ENCODE measurements around the gene BORA. TPM values are rescaled to one million over a fixed set of nuclear protein-coding genes. Genes with fewer than 3 reads are reported as not detected.

Gene BORA
- total RNA-seq, 1 donor from 2014 or later: 3.2 TPM

- no peak for TF ChIP-seq CTCF (IDR thresholded peaks at IDR 0.05)
- peaks cover 6% of the 10 kb centered on the region for H3K36me3 Mint-ChIP-seq (ENCODE audit: low read depth)
- H3K4me1 Mint-ChIP-seq (ENCODE audit: low read depth): no peaks in the 10 kb centered on the region
- no peaks in the 10 kb centered on the region for H3K27me3 Mint-ChIP-seq (ENCODE audit: low read depth)
- H3K4me3 Mint-ChIP-seq (ENCODE audit: unreplicated experiment): no peak overlapping the region
- DNase-seq (ENCODE audit: low spot score): no peak
- no peaks in the 10 kb centered on the region for H3K9me3 Mint-ChIP-seq (ENCODE audit: low read depth)
- no peak overlapping the region for H3K27ac Mint-ChIP-seq (ENCODE audit: unreplicated experiment)
Measured at GRCh38 chr13:72740015-72740414, 12.3 kb downstream of the BORA start.

GRCh38 chr13:72745260-72745659 lies 17.5 kb downstream of the BORA start:
- DNase-seq (ENCODE audit: low spot score): no peak
- H3K4me3 Mint-ChIP-seq (ENCODE audit: unreplicated experiment): no peak overlapping the region
- H3K36me3 Mint-ChIP-seq (ENCODE audit: low read depth): peaks cover 9% of the 10 kb centered on the region
- no peaks in the 10 kb centered on the region for H3K27me3 Mint-ChIP-seq (ENCODE audit: low read depth)
- TF ChIP-seq CTCF (IDR thresholded peaks at IDR 0.05): no peak
- no peaks in the 10 kb centered on the region for H3K9me3 Mint-ChIP-seq (ENCODE audit: low read depth)
- H3K27ac Mint-ChIP-seq (ENCODE audit: unreplicated experiment): no peak overlapping the region
- H3K4me1 Mint-ChIP-seq (ENCODE audit: low read depth): no peaks in the 10 kb centered on the region

- no peak for DNase-seq (ENCODE audit: low spot score)
- Mint-ChIP-seq H3K9me3 (ENCODE audit: low read depth) (peaks cover 6% of the 10 kb centered on the region), H3K27ac (ENCODE audit: unreplicated experiment) (no peak overlapping the region), H3K27me3 (ENCODE audit: low read depth) (no peaks in the 10 kb centered on the region), H3K36me3 (ENCODE audit: low read depth) (peaks cover 18% of the 10 kb centered on the region), H3K4me3 (ENCODE audit: unreplicated experiment) (no peak overlapping the region), H3K4me1 (ENCODE audit: low read depth) (no peaks in the 10 kb centered on the region)
- no peak for TF ChIP-seq CTCF (IDR thresholded peaks at IDR 0.05)
Measured at GRCh38 chr13:72751220-72751619, 23.5 kb downstream of the BORA start.

GRCh38 chr13:72754111-72754510 lies 26.4 kb downstream of the BORA start:
- no peak for TF ChIP-seq CTCF (IDR thresholded peaks at IDR 0.05)
- Mint-ChIP-seq H3K4me3 (ENCODE audit: unreplicated experiment) (no peak overlapping the region), H3K4me1 (ENCODE audit: low read depth) (no peaks in the 10 kb centered on the region), H3K27ac (ENCODE audit: unreplicated experiment) (no peak overlapping the region), H3K36me3 (ENCODE audit: low read depth) (peaks cover 17% of the 10 kb centered on the region), H3K9me3 (ENCODE audit: low read depth) (peaks cover 6% of the 10 kb centered on the region), H3K27me3 (ENCODE audit: low read depth) (no peaks in the 10 kb centered on the region)
- DNase-seq (ENCODE audit: low spot score): no peak

GRCh38 chr13:72757792-72758535 lies 30.2 kb downstream of the BORA start:
- TF ChIP-seq CTCF (IDR thresholded peaks at IDR 0.05): no peak
- peaks cover 17% of the 10 kb centered on the region for H3K36me3 Mint-ChIP-seq (ENCODE audit: low read depth)
- H3K9me3 Mint-ChIP-seq (ENCODE audit: low read depth): no peaks in the 10 kb centered on the region
- peaks cover under 1% of the 10 kb centered on the region for H3K4me1 Mint-ChIP-seq (ENCODE audit: low read depth)
- no peak overlapping the region for H3K27ac Mint-ChIP-seq (ENCODE audit: unreplicated experiment)
- DNase-seq (ENCODE audit: low spot score): no peak
- H3K4me3 Mint-ChIP-seq (ENCODE audit: unreplicated experiment): no peak overlapping the region
- no peaks in the 10 kb centered on the region for H3K27me3 Mint-ChIP-seq (ENCODE audit: low read depth)

All from chondrocyte (in vitro differentiated cells).